DOHH2 (cell line): ENCODE results near the gene NEURL1B.

Experiments used
- CTCF ChIP-seq: fragments of 200-600 bp; sonication (generic); IDR thresholded peaks from one replicate; pipeline ENCODE4 v1.5.1; 2014; ENCODE audit warnings: antibody characterized with exemption, mild to moderate bottlenecking, low read depth, low read length; ENCODE audit not compliant: poor library complexity, severe bottlenecking
- EZH2phosphoT487 ChIP-seq: fragments of 200-600 bp; sonication (generic); IDR thresholded peaks from 2 replicates; pipeline ENCODE4 v1.6.1; 2017; ENCODE audit warnings: borderline replicate concordance, mild to moderate bottlenecking, antibody characterized with exemption, low read length, moderate library complexity, mixed read lengths

- TF ChIP-seq CTCF (no peak), EZH2phosphoT487 (no peak)
Observed at GRCh38 chr5:172689218-172689572, 48.1 kb downstream of the NEURL1B start.
